Upper lobe of left lung (tissue), 6 donors: Measurements from ENCODE around the gene ZNF221. TPM values are rescaled to one million over a fixed set of nuclear protein-coding genes. Genes with fewer than 3 reads are reported as not detected.

ENCODE experiments used
- ATAC-seq, 2 donors: fragments of 200-7000 bp; cut with Tn5 transposase; one replicate each; pipeline ENCODE4 v1.9.1; 2022; ENCODE audit warnings: mild to moderate bottlenecking in 2 of 2, moderate library complexity in 2 of 2; ENCODE audit not compliant: low FRiP score in 2 of 2
- DNase-seq, 2 donors: peaks; one replicate each; pipeline ENCODE4 v3.0.0-alpha.2; 2019 to 2020
- H3K27ac ChIP-seq, 4 donors: fragments of 200-600 bp; sonication (generic); one replicate each; pipeline ENCODE4 v1.5.1; 2016 to 2019
- H3K27me3 ChIP-seq, 4 donors: fragments of 200-600 bp; sonication (generic); one replicate each; pipeline ENCODE4 v1.5.1; 2017 to 2019
- H3K36me3 ChIP-seq, 4 donors: fragments of 200-600 bp; sonication (generic); one replicate each; pipeline ENCODE4 v1.5.1; 2016 to 2019
- H3K4me1 ChIP-seq, 4 donors: fragments of 200-600 bp; sonication (generic); one replicate each; pipeline ENCODE4 v1.5.1; 2018 to 2019
- H3K4me3 ChIP-seq, 4 donors: fragments of 200-600 bp; sonication (generic); one replicate each; pipeline ENCODE4 v1.5.1; 2017 to 2019; ENCODE audit warnings: mild to moderate bottlenecking in 2 of 4, moderate library complexity in 1 of 4
- H3K9me3 ChIP-seq, 4 donors: fragments of 200-600 bp; sonication (generic); one replicate each; pipeline ENCODE4 v1.5.1; 2018 to 2019
- EP300 ChIP-seq, 4 donors: sonication (generic); formaldehyde crosslinking; IDR thresholded peaks; one replicate each; pipeline ENCODE4 v1.5.1; 2017; ENCODE audit warnings: antibody characterized with exemption in 4 of 4, control low read depth in 2 of 4
- POLR2A ChIP-seq, 4 donors: fragments of 450-650 bp; IDR thresholded peaks; one replicate each; pipeline ENCODE4 v1.5.1; 2016 to 2017; ENCODE audit warnings: antibody characterized with exemption in 4 of 4, mild to moderate bottlenecking in 2 of 4
- POLR2AphosphoS5 ChIP-seq, 2 donors: sonication (generic); formaldehyde crosslinking; IDR thresholded peaks; one replicate each; pipeline ENCODE4 v1.5.1; 2017; ENCODE audit warnings: antibody characterized with exemption in 2 of 2
- WGBS, 2 donors: methylation state at CpG; one replicate each; pipeline ENCODE4 v1.1.5; 2017 to 2018; 5-methylcytosine and 5-hydroxymethylcytosine counted together
- total RNA-seq, 6 donors: library from RNA; depleted of rRNA in 4 of 6; stranded (reverse); fragments of >200 nt in 4 of 6; gene quantifications; one replicate each; pipeline versions ENCODE4 v1.1.0 to v1.2.1, GENCODE V29; 2016 to 2021
- TF ChIP-seq, protein P1 (sequence below), 6 experiments: fragments of 450-650 bp in 4 of 6; fragments of 200-600 bp in 2 of 6; sonication (generic) in 2 of 6; IDR thresholded peaks; one replicate each; pipeline ENCODE4 v1.5.1; 2016 to 2019; ENCODE audit warnings: antibody characterized with exemption in 6 of 6
- donor health status: DM: no; HTN: no; CAD: no; lungs with moderate emphysema.
- donor health status: DM: no; HTN: yes; CAD: no; lungs with severe emphysema.

ZNF221 gene
- total RNA-seq, 6 donors from 2014 or later: 1.4 to 16.8 (median 3.5) TPM

DNA sequence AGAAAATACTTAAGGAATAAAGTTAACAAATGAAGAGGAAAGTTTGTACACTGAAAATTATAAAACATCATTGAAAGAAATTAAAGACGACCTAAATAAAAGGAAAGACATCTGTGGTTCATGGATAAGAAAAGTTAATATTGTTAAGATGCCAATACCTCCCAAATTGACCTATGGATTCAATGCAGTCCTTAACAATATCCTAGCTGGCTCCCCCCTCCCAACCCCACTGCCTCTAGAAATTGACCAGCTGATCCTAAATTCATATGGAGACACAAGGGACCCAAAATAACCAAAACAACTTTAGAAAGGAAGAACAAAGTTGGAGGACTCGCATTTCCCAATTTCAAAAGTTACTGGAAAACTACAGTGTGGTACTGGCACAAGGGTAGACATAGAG lies 44.3 kb upstream of the ZNF221 start:
- no peak overlapping the region for H3K27ac ChIP-seq
- TF ChIP-seq POLR2A (IDR thresholded peaks at IDR 0.05) (no peak), EP300 (IDR thresholded peaks at IDR 0.05) (no peak), POLR2AphosphoS5 (IDR thresholded peaks at IDR 0.05) (no peak)
- TF ChIP-seq, protein P1, sequence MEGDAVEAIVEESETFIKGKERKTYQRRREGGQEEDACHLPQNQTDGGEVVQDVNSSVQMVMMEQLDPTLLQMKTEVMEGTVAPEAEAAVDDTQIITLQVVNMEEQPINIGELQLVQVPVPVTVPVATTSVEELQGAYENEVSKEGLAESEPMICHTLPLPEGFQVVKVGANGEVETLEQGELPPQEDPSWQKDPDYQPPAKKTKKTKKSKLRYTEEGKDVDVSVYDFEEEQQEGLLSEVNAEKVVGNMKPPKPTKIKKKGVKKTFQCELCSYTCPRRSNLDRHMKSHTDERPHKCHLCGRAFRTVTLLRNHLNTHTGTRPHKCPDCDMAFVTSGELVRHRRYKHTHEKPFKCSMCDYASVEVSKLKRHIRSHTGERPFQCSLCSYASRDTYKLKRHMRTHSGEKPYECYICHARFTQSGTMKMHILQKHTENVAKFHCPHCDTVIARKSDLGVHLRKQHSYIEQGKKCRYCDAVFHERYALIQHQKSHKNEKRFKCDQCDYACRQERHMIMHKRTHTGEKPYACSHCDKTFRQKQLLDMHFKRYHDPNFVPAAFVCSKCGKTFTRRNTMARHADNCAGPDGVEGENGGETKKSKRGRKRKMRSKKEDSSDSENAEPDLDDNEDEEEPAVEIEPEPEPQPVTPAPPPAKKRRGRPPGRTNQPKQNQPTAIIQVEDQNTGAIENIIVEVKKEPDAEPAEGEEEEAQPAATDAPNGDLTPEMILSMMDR (IDR thresholded peaks at IDR 0.05): no peak
- peaks cover 0 to 5% (median under 1%) of the 10 kb centered on the region in 4 donors for H3K4me1 ChIP-seq
- WGBS, 2 donors: 95 to 96% methylated on average over 2 of the region's 2 CpGs
- peaks cover 31 to 85% (median 71%) of the 10 kb centered on the region in 4 donors for H3K9me3 ChIP-seq
- DNase-seq: no peak
- H3K36me3 ChIP-seq: no peaks in the 10 kb centered on the region
- H3K27me3 ChIP-seq: no peaks in the 10 kb centered on the region
- no peak overlapping the region for H3K4me3 ChIP-seq
- no peak for ATAC-seq

DNA sequence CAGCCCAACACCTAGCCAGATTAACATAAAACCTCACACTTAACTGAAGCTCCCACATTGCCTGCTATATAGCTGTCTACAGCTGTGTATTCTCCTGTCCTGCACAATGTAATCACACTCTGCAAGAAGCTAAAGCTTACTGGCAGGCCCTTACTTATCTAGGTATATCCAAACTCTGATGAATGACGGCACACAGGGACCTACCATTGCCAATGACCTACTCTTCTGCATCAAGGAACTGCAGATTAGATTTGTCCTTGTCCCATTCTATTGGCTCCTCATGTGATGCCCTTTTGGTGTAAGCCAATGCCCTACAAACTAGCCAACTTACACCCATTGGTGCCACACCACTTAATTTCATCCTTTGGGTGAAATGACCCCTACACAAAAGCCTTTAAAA lies 42.4 kb upstream of the ZNF221 start:
- DNase-seq (no peak), ATAC-seq (no peak)
- H3K27ac ChIP-seq: no peak overlapping the region
- no peaks in the 10 kb centered on the region for H3K27me3 ChIP-seq
- 89 to 91% methylated on average over 1 of the region's 1 CpG for WGBS, 2 donors
- TF ChIP-seq POLR2A (IDR thresholded peaks at IDR 0.05) (no peak), POLR2AphosphoS5 (IDR thresholded peaks at IDR 0.05) (no peak), EP300 (IDR thresholded peaks at IDR 0.05) (no peak)
- TF ChIP-seq, protein P1 (IDR thresholded peaks at IDR 0.05): no peak
- peaks cover 0 to 6% (median 4%) of the 10 kb centered on the region in 4 donors for H3K36me3 ChIP-seq
- peaks cover 50 to 85% (median 81%) of the 10 kb centered on the region in 4 donors for H3K9me3 ChIP-seq
- H3K4me1 ChIP-seq: no peaks in the 10 kb centered on the region
- H3K4me3 ChIP-seq: no peak overlapping the region

DNA sequence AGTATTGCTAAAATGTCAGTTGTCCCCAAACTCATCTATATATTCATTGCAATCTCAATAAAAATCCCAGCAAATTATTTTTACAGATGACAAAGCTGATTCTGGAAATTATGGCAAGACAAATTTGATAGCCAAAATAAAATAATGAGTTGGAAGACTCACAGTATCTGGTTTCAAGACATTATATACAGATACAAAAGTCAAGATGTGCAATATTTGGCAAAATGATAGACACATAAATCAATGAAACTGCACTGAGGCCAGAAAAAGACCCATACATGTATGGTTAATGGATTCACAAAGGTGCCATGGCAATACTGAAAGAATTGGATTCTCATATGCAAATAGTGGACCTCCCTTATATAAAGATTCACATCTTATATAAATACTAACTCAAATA lies 40.1 kb upstream of the ZNF221 start:
- ATAC-seq (no peak), DNase-seq (no peak)
- Histone ChIP-seq H3K4me3 (no peak overlapping the region), H3K36me3 (peaks cover 20 to 28% (median 26%) of the 10 kb centered on the region in 4 donors), H3K27ac (no peak overlapping the region), H3K9me3 (peaks cover 72 to 95% (median 87%) of the 10 kb centered on the region in 4 donors), H3K4me1 (no peaks in the 10 kb centered on the region), H3K27me3 (no peaks in the 10 kb centered on the region)
- TF ChIP-seq POLR2A (IDR thresholded peaks at IDR 0.05) (no peak), EP300 (IDR thresholded peaks at IDR 0.05) (no peak), POLR2AphosphoS5 (IDR thresholded peaks at IDR 0.05) (no peak)
- TF ChIP-seq, protein P1 (IDR thresholded peaks at IDR 0.05): no peak

DNA sequence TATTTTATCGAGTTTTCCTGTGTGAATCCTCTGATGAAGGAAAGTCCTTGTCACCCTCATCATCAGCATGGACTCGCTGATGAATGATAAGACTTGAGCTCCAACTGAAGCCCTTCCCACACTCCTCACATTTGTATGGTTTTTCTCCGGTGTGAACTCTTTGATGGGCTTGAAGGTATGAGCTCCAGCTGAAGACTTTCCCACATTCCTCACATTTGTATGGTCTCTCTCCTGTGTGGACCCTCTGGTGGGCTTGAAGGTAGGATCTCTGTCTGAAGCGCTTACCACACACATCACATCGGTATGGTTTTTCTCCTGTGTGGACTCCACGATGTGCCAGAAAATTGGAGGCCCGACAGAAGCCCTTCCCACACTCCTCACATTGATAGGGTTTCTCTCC lies 37.6 kb upstream of the ZNF221 start:
- 98 to 99% methylated on average over 7 of the region's 7 CpGs for WGBS, 2 donors
- ATAC-seq (no peak), DNase-seq (no peak)
- Histone ChIP-seq H3K4me3 (no peak overlapping the region), H3K9me3 (peaks cover 83 to 100% (median 97%) of the 10 kb centered on the region in 4 donors), H3K36me3 (peaks cover 43 to 53% (median 51%) of the 10 kb centered on the region in 4 donors), H3K27ac (no peak overlapping the region), H3K4me1 (no peaks in the 10 kb centered on the region), H3K27me3 (no peaks in the 10 kb centered on the region)
- TF ChIP-seq, protein P1 (IDR thresholded peaks at IDR 0.05): no peak
- no peak for TF ChIP-seq POLR2A (IDR thresholded peaks at IDR 0.05)
- TF ChIP-seq EP300 (IDR thresholded peaks at IDR 0.05): no peak
- no peak for TF ChIP-seq POLR2AphosphoS5 (IDR thresholded peaks at IDR 0.05)

DNA sequence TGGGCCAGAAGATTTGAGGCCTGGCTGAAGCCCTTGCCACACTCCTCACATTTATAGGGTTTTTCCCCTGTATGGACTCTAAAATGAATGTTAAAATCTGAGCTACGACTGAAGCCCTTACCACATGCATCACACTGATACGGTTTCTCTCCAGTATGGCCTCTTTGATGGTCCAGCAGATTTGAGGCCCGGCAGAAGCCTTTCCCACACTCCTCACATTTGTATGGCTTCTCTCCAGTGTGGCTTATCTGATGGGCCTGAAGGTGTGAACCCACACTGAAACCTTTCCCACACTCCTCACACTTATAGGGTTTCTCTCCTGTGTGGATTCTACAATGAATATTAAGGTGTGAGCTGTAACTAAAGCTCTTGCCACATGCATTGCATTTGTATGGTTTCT lies 37.0 kb upstream of the ZNF221 start:
- Histone ChIP-seq H3K27ac (no peak overlapping the region), H3K9me3 (peaks cover 90 to 100% (median 96%) of the 10 kb centered on the region in 4 donors), H3K27me3 (no peaks in the 10 kb centered on the region), H3K4me3 (no peak overlapping the region), H3K36me3 (peaks cover 49 to 60% (median 58%) of the 10 kb centered on the region in 4 donors), H3K4me1 (no peaks in the 10 kb centered on the region)
- TF ChIP-seq, protein P1 (IDR thresholded peaks at IDR 0.05): no peak
- TF ChIP-seq POLR2A (IDR thresholded peaks at IDR 0.05): no peak
- no peak for TF ChIP-seq POLR2AphosphoS5 (IDR thresholded peaks at IDR 0.05)
- no peak for TF ChIP-seq EP300 (IDR thresholded peaks at IDR 0.05)
- DNase-seq (no peak), ATAC-seq (no peak)
- WGBS, 2 donors: 67 to 78% methylated on average over 3 of the region's 3 CpGs
